Measurements from ENCODE around the gene RERE.

DNA sequence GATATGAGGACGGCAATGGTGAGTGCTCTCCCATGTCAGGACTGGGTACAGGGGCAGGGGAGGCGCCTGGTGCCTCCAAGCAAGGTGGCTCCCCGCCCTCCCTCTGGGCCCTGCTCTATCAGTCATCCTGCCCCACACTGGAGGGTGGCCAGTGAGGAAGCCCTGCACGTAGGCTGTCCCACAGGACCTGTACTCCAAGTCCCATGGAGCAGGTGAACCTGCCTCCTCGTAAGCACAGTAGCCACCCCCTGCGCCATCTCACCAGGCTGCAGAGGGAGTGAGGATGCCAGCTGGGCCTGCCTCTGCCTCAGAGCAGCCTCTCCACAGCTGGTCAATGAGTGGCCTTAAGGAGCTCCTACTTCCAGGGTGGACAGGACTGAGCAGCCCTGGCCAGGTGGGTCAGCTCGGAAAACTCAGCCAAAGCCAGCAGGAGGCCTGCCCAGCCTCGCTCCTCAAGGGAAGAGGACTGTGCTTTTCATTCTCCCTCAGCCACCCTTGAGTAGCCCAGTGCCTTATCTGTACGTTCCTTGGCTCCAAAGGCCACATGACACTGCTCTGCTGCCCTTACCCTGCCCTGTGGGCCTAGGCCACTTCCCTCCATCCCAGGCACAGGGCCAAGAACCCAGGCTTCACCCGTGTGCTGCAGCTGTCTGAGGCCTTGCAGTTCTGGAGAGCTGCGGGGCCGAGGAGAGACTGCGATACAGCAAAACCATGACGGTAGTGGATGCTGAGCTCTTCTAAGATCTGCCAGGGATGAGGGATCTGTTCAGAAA, 459.9 kb downstream of the RERE start:
- TF ChIP-seq, protein P1, sequence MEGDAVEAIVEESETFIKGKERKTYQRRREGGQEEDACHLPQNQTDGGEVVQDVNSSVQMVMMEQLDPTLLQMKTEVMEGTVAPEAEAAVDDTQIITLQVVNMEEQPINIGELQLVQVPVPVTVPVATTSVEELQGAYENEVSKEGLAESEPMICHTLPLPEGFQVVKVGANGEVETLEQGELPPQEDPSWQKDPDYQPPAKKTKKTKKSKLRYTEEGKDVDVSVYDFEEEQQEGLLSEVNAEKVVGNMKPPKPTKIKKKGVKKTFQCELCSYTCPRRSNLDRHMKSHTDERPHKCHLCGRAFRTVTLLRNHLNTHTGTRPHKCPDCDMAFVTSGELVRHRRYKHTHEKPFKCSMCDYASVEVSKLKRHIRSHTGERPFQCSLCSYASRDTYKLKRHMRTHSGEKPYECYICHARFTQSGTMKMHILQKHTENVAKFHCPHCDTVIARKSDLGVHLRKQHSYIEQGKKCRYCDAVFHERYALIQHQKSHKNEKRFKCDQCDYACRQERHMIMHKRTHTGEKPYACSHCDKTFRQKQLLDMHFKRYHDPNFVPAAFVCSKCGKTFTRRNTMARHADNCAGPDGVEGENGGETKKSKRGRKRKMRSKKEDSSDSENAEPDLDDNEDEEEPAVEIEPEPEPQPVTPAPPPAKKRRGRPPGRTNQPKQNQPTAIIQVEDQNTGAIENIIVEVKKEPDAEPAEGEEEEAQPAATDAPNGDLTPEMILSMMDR (IDR thresholded peaks at IDR 0.05) = no peak
- TF ChIP-seq KAT7 (CRISPR knock-in tag; IDR thresholded peaks at IDR 0.05; ENCODE audit: borderline replicate concordance) (no peak), NR3C1 (CRISPR knock-in tag; conservative IDR thresholded peaks at IDR 0.05; ENCODE audit: low read depth) (no peak)
- TF ChIP-seq, protein P2, sequence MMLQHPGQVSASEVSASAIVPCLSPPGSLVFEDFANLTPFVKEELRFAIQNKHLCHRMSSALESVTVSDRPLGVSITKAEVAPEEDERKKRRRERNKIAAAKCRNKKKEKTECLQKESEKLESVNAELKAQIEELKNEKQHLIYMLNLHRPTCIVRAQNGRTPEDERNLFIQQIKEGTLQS (CRISPR knock-in tag; conservative IDR thresholded peaks at IDR 0.05) = no peak

Data from WTC11 (cell line).